GM21576 (cell line): ENCODE measurements around the gene PCK1.
"Not testable (repeated sequence)": the region's sequence is repeated elsewhere in the genome, so short reads cannot be mapped to it uniquely, and the experiment has no call there.

Experiments used
- ATAC-seq: cut with Tn5 transposase; IDR thresholded peaks from one replicate; pipeline ENCODE4 v1.9.1; 2021; ENCODE audit warnings: mild to moderate bottlenecking, moderate library complexity; ENCODE audit not compliant: unreplicated experiment

The PCK1 gene

GRCh38 chr20:57560554-57561355 lies at the start of gene PCK1:
Gene PCK1, plus strand, starts transcription at chr20:57561110. Its CDS starts 302 bp downstream, at chr20:57561412.
- ATAC-seq: no peak

GRCh38 chr20:57511709-57512108 lies 49.2 kb upstream of the PCK1 start:
- ATAC-seq: not testable (repeated sequence)

GRCh38 chr20:57512432-57512831 lies 48.5 kb upstream of the PCK1 start:
- no peak for ATAC-seq

GRCh38 chr20:57513199-57513598 lies 47.7 kb upstream of the PCK1 start:
- no peak for ATAC-seq

- no peak for ATAC-seq
These were observed 46.6 kb upstream of the PCK1 start for GRCh38 chr20:57514273-57514751.

GRCh38 chr20:57517904-57518303 lies 43.0 kb upstream of the PCK1 start:
- no peak for ATAC-seq

- no peak for ATAC-seq
These were observed 38.4 kb upstream of the PCK1 start for GRCh38 chr20:57522380-57523140.

GRCh38 chr20:57523782-57524181 lies 37.1 kb upstream of the PCK1 start:
- no peak for ATAC-seq

- no peak for ATAC-seq
These were observed 36.3 kb upstream of the PCK1 start, which contains the start of gene CTCFL for GRCh38 chr20:57524511-57525176. Gene CTCFL, minus strand, starts transcription at chr20:57525140. Its CDS starts 935 bp downstream, at chr20:57524205.

- ATAC-seq: no peak
These were observed 35.4 kb upstream of the PCK1 start for GRCh38 chr20:57525328-57526086.

GRCh38 chr20:57526087-57526884 lies 34.6 kb upstream of the PCK1 start:
- no peak for ATAC-seq

- ATAC-seq: no peak
These were observed 33.9 kb upstream of the PCK1 start for GRCh38 chr20:57526885-57527460.

GRCh38 chr20:57527728-57528127 lies 33.2 kb upstream of the PCK1 start:
- ATAC-seq: no peak

- ATAC-seq: no peak
These were observed 32.8 kb upstream of the PCK1 start for GRCh38 chr20:57528148-57528547.

GRCh38 chr20:57529160-57529585 lies 31.7 kb upstream of the PCK1 start:
- ATAC-seq: no peak

- no peak for ATAC-seq
These were observed 31.1 kb upstream of the PCK1 start for GRCh38 chr20:57529810-57530209.

- ATAC-seq: no peak
These were observed 30.5 kb upstream of the PCK1 start for GRCh38 chr20:57530327-57530981.

GRCh38 chr20:57532104-57532503 lies 28.8 kb upstream of the PCK1 start:
- no peak for ATAC-seq

GRCh38 chr20:57535297-57535696 lies 25.6 kb upstream of the PCK1 start:
- ATAC-seq: no peak
